Fibroblast of lung (primary cell): ENCODE results near the gene EMX2. TPM values are rescaled to one million over a fixed set of nuclear protein-coding genes. Genes with fewer than 3 reads are reported as not detected.

Experiments used
- DNase-seq, 2 donors: peaks; one replicate each; pipeline versions ENCODE4 v3.0.0 to v3.0.0-alpha.2; 2010; ENCODE audit warnings: low read depth in 2 of 2
- H2AFZ ChIP-seq: 2 replicates; pipeline ENCODE4 v1.5.1; 2012; ENCODE audit warnings: low read length, control low read depth, inconsistent platforms
- H3K27ac ChIP-seq: 2 replicates; pipeline ENCODE4 v1.5.1; 2011; ENCODE audit warnings: low read length, control low read depth; ENCODE audit not compliant: insufficient read depth
- H3K27me3 ChIP-seq: 2 replicates; pipeline ENCODE4 v1.5.1; 2011; ENCODE audit warnings: mild to moderate bottlenecking, low read length; ENCODE audit not compliant: control insufficient read depth, insufficient read depth
- H3K36me3 ChIP-seq: 2 replicates; pipeline ENCODE4 v1.5.1; 2011; ENCODE audit warnings: low read length; ENCODE audit not compliant: control insufficient read depth, insufficient read depth
- H3K4me1 ChIP-seq: 2 replicates; pipeline ENCODE4 v1.5.1; 2011; ENCODE audit warnings: low read length; ENCODE audit not compliant: control insufficient read depth, insufficient read depth; ENCODE audit errors: extremely low read depth
- H3K4me2 ChIP-seq: 2 replicates; pipeline ENCODE4 v1.5.1; 2011; ENCODE audit warnings: low read length, control low read depth; ENCODE audit not compliant: insufficient read depth; ENCODE audit errors: extremely low read depth
- H3K4me3 ChIP-seq, 4 experiments: fragments of 200-600 bp in 1 of 4; sonication (generic) in 1 of 4; replicated peaks in 1 of 4; 2 replicates each; pipeline ENCODE4 v1.5.1; 2011 to 2016; ENCODE audit warnings: low read length in 4 of 4, low read depth in 3 of 4, mild to moderate bottlenecking in 3 of 4, control low read depth in 2 of 4, inconsistent platforms in 1 of 4, mixed read lengths in 1 of 4; ENCODE audit not compliant: insufficient read depth in 1 of 4; ENCODE audit errors: control extremely low read depth in 1 of 4
- H3K79me2 ChIP-seq: 2 replicates; pipeline ENCODE4 v1.5.1; 2012; ENCODE audit warnings: mild to moderate bottlenecking, low read length, inconsistent platforms; ENCODE audit not compliant: control insufficient read depth, insufficient read depth
- H3K9ac ChIP-seq: 2 replicates; pipeline ENCODE4 v1.5.1; 2011; ENCODE audit warnings: mild to moderate bottlenecking, low read length, control low read depth; ENCODE audit not compliant: insufficient read depth
- H3K9me3 ChIP-seq: 2 replicates; pipeline ENCODE4 v1.5.1; 2012; ENCODE audit warnings: low read depth, low read length; ENCODE audit not compliant: control insufficient read depth, insufficient read depth
- H4K20me1 ChIP-seq: 2 replicates; pipeline ENCODE4 v1.5.1; 2011; ENCODE audit warnings: low read length; ENCODE audit not compliant: control insufficient read depth, insufficient read depth; ENCODE audit errors: extremely low read depth
- CTCF ChIP-seq, 2 donors: IDR thresholded peaks in 1 of 2; conservative IDR thresholded peaks in 1 of 2; 1 replicate in 1 of 2; 2 replicates in 1 of 2; pipeline ENCODE4 v1.5.1; 2011 to 2012; ENCODE audit warnings: low read length in 2 of 2, control low read depth in 1 of 2, inconsistent platforms in 1 of 2, low read depth in 1 of 2, mild to moderate bottlenecking in 1 of 2
- EZH2 ChIP-seq: IDR thresholded peaks from 2 replicates; pipeline ENCODE4 v1.5.1; 2012; ENCODE audit warnings: low read length, control low read depth, mild to moderate bottlenecking; ENCODE audit errors: missing control alignments
- polyA plus RNA-seq, 2 donors: library from polyadenylated mRNA; depleted of rRNA in 1 of 2; stranded (reverse) in 1 of 2; unstranded in 1 of 2; fragments of >200 nt; gene quantifications; 2 replicates each; pipeline ENCODE4 v1.2.1, GENCODE V29; 2011 to 2012; ENCODE audit warnings: missing spikeins in 1 of 2
- total RNA-seq: library from RNA; depleted of rRNA; stranded (reverse); fragments of >200 nt; gene quantifications from 2 replicates; pipeline ENCODE4 v1.2.1, GENCODE V29; 2014

EMX2 gene
- total and polyA plus RNA-seq, 2 donors (not counting 1 experiment from before 2014, with no cell fraction given): not detected

DNA sequence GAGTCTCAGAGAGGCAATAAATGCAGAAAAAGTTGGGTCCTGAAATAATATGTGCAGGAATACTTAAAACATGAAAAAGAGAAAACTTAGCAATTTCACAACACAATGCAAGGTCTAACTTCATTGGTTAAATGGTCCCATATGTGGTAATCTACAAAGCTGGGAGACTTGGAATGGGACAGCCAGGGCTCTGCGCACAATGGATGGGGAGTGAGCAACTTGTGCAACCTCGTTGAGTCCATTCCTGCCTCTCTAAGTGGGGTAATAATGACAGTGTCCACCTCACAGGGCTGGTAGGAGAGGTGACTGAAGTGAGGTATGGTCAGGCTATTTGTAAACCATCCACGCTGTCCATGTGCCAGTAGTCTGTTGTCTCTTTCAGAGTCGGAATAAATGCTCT lies 11.8 kb upstream of the EMX2 start:
- Histone ChIP-seq H3K36me3 (no peaks in the 10 kb centered on the region), H4K20me1 (no peaks in the 10 kb centered on the region), H2AFZ (no peak overlapping the region), H3K4me2 (no peak overlapping the region), H3K27ac (no peak overlapping the region), H3K9ac (no peak overlapping the region), H3K4me1 (no peaks in the 10 kb centered on the region), H3K79me2 (no peaks in the 10 kb centered on the region), H3K4me3 (no peak overlapping the region), H3K9me3 (no peaks in the 10 kb centered on the region), H3K27me3 (peaks cover 42% of the 10 kb centered on the region)
- no peak for DNase-seq
- no peak for TF ChIP-seq EZH2
- no peak for TF ChIP-seq CTCF (conservative IDR thresholded peaks at IDR 0.05 in 1 of 2, IDR thresholded peaks at IDR 0.05 in 1 of 2; ENCODE audit: low read depth in 1 of 2, low read length in 2 of 2)

GRCh38 chr10:117531371-117532002 lies 11.1 kb upstream of the EMX2 start:
- peaks cover 49% of the 10 kb centered on the region for H3K27me3 ChIP-seq
- H3K79me2 ChIP-seq: no peaks in the 10 kb centered on the region
- H3K4me2 ChIP-seq: no peak overlapping the region
- no peaks in the 10 kb centered on the region for H4K20me1 ChIP-seq
- H3K4me3 ChIP-seq: no peak overlapping the region
- no peak overlapping the region for H3K27ac ChIP-seq
- DNase-seq: no peak
- TF ChIP-seq EZH2: no peak
- TF ChIP-seq CTCF (conservative IDR thresholded peaks at IDR 0.05 in 1 of 2, IDR thresholded peaks at IDR 0.05 in 1 of 2; ENCODE audit: low read depth in 1 of 2, low read length in 2 of 2): no peak
- no peaks in the 10 kb centered on the region for H3K9me3 ChIP-seq
- no peaks in the 10 kb centered on the region for H3K4me1 ChIP-seq
- H2AFZ ChIP-seq: no peak overlapping the region
- H3K9ac ChIP-seq: no peak overlapping the region
- no peaks in the 10 kb centered on the region for H3K36me3 ChIP-seq

GRCh38 chr10:117532003-117532385 lies 10.6 kb upstream of the EMX2 start:
- Histone ChIP-seq H3K4me1 (no peaks in the 10 kb centered on the region), H3K27ac (no peak overlapping the region), H3K4me2 (no peak overlapping the region), H2AFZ (no peak overlapping the region), H3K36me3 (no peaks in the 10 kb centered on the region), H3K79me2 (no peaks in the 10 kb centered on the region), H4K20me1 (no peaks in the 10 kb centered on the region), H3K4me3 (no peak overlapping the region), H3K9me3 (no peaks in the 10 kb centered on the region), H3K27me3 (peaks cover 54% of the 10 kb centered on the region), H3K9ac (no peak overlapping the region)
- DNase-seq: no peak
- no peak for TF ChIP-seq CTCF (conservative IDR thresholded peaks at IDR 0.05 in 1 of 2, IDR thresholded peaks at IDR 0.05 in 1 of 2; ENCODE audit: low read depth in 1 of 2, low read length in 2 of 2)
- TF ChIP-seq EZH2: no peak
